Measurements from ENCODE around the gene PER2.

Gene PER2

GRCh38 chr2:238305965-238306671 is 17.7 kb upstream of the PER2 start:
- H3K9me3 Mint-ChIP-seq = no peaks in the 10 kb centered on the region
- H3K4me1 Mint-ChIP-seq = no peaks in the 10 kb centered on the region
- TF ChIP-seq CTCF (IDR thresholded peaks at IDR 0.05; ENCODE audit: unreplicated experiment in 3 of 3) = no peak
- H3K27me3 Mint-ChIP-seq (ENCODE audit: low read depth) = peaks cover 14% of the 10 kb centered on the region
- no peak overlapping the region for H3K4me3 Mint-ChIP-seq
- H3K27ac Mint-ChIP-seq = no peak overlapping the region
- no peaks in the 10 kb centered on the region for H3K36me3 Mint-ChIP-seq (ENCODE audit: low read depth)

- H3K9me3 Mint-ChIP-seq = no peaks in the 10 kb centered on the region
- peaks cover 14% of the 10 kb centered on the region for H3K27me3 Mint-ChIP-seq (ENCODE audit: low read depth)
- H3K27ac Mint-ChIP-seq = no peak overlapping the region
- no peak for TF ChIP-seq CTCF (IDR thresholded peaks at IDR 0.05; ENCODE audit: unreplicated experiment in 3 of 3)
- no peak overlapping the region for H3K4me3 Mint-ChIP-seq
- peaks cover 3% of the 10 kb centered on the region for H3K4me1 Mint-ChIP-seq
- no peaks in the 10 kb centered on the region for H3K36me3 Mint-ChIP-seq (ENCODE audit: low read depth)
These were observed 16.9 kb upstream of the PER2 start for GRCh38 chr2:238305092-238305862.

GRCh38 chr2:238304116-238304515 is 15.7 kb upstream of the PER2 start:
- Mint-ChIP-seq H3K9me3 (no peaks in the 10 kb centered on the region), H3K4me3 (no peak overlapping the region), H3K4me1 (peaks cover 9% of the 10 kb centered on the region), H3K27me3 (ENCODE audit: low read depth) (peaks cover 11% of the 10 kb centered on the region), H3K36me3 (ENCODE audit: low read depth) (no peaks in the 10 kb centered on the region), H3K27ac (no peak overlapping the region)
- TF ChIP-seq CTCF (IDR thresholded peaks at IDR 0.05; ENCODE audit: unreplicated experiment in 3 of 3) = no peak

GRCh38 chr2:238302751-238303150 is 14.3 kb upstream of the PER2 start:
- TF ChIP-seq CTCF (IDR thresholded peaks at IDR 0.05; ENCODE audit: unreplicated experiment in 3 of 3) = no peak
- no peak overlapping the region for H3K4me3 Mint-ChIP-seq
- peaks cover 9% of the 10 kb centered on the region for H3K4me1 Mint-ChIP-seq
- H3K27ac Mint-ChIP-seq = no peak overlapping the region
- H3K9me3 Mint-ChIP-seq = no peaks in the 10 kb centered on the region
- H3K36me3 Mint-ChIP-seq (ENCODE audit: low read depth) = no peaks in the 10 kb centered on the region
- H3K27me3 Mint-ChIP-seq (ENCODE audit: low read depth) = peaks cover 5% of the 10 kb centered on the region

DNA sequence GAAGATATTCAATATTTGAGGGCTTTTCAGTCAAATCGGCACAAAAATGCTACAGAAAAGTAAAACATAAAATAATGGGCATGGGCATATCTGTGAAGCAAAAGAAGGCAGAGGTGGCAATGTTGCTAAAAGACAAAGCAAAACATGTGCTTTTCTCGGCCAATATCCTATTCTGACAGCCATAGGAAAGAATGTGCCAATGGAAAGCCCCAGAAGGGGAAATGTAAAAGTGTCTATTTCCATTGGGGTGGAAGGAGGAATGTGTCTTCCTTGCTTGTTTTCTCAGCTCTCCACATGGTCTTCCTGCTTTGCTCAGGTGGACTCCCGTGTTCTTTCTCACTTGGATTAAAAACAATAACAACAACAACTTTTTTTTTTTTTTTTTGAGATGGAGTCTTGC is 13.7 kb upstream of the PER2 start:
- no peak for TF ChIP-seq CTCF (IDR thresholded peaks at IDR 0.05; ENCODE audit: unreplicated experiment in 3 of 3)
- Mint-ChIP-seq H3K27ac (no peak overlapping the region), H3K4me1 (peaks cover 9% of the 10 kb centered on the region), H3K36me3 (ENCODE audit: low read depth) (no peaks in the 10 kb centered on the region), H3K4me3 (no peak overlapping the region), H3K9me3 (no peaks in the 10 kb centered on the region), H3K27me3 (ENCODE audit: low read depth) (peaks cover 7% of the 10 kb centered on the region)

Measured in nephron (organoid).